Colonic mucosa (tissue), 4 donors: ENCODE results near the gene MIA3. TPM values are rescaled to one million over a fixed set of nuclear protein-coding genes. Genes with fewer than 3 reads are reported as not detected.

ENCODE experiments used
- DNase-seq: peaks from one replicate; pipeline ENCODE4 v3.0.0-alpha.2; 2020
- H3K27ac ChIP-seq: fragments of 200-600 bp; one replicate; pipeline ENCODE4 v1.8.0; 2021
- H3K27me3 ChIP-seq: fragments of 200-600 bp; one replicate; pipeline ENCODE4 v1.8.0; 2021
- H3K36me3 ChIP-seq: fragments of 200-600 bp; one replicate; pipeline ENCODE4 v1.8.0; 2021
- H3K4me1 ChIP-seq: fragments of 200-600 bp; one replicate; pipeline ENCODE4 v1.8.0; 2021; ENCODE audit warnings: mild to moderate bottlenecking
- H3K4me3 ChIP-seq: fragments of 200-600 bp; one replicate; pipeline ENCODE4 v1.8.0; 2021
- H3K9ac ChIP-seq, 2 donors: one replicate each; pipeline ENCODE4 v1.7.0; 2013; ENCODE audit warnings: control low read depth in 2 of 2, low read depth in 2 of 2, low read length in 2 of 2
- H3K9me3 ChIP-seq: fragments of 200-600 bp; one replicate; pipeline ENCODE4 v1.8.0; 2021
- intact Hi-C: fragments of 100-400 bp; cut with DNase I; formaldehyde crosslinking; loops from one replicate; pipeline ENCODE4 v1.14.1; 2022
- total RNA-seq, 2 donors: library from RNA; stranded (reverse); fragmentation: NEBNext Ultra II Directional in 1 of 2; extraction: Animal tissue kit (Norgen Biotek cat#: 25700) in 1 of 2; gene quantifications; one replicate each; pipeline ENCODE4 v1.2.1, GENCODE V29; 2021
- TF ChIP-seq, protein P1 (sequence below): fragments of 200-600 bp; IDR thresholded peaks from one replicate; pipeline ENCODE4 v1.8.0; 2022; ENCODE audit warnings: antibody characterized with exemption, mild to moderate bottlenecking
- donor health status: healthy.
- donor health status: DM: no; HTN: no; CAD: no.
- donor health status: DM: no; HTN: no; CAD: no.

The MIA3 gene, protein sequence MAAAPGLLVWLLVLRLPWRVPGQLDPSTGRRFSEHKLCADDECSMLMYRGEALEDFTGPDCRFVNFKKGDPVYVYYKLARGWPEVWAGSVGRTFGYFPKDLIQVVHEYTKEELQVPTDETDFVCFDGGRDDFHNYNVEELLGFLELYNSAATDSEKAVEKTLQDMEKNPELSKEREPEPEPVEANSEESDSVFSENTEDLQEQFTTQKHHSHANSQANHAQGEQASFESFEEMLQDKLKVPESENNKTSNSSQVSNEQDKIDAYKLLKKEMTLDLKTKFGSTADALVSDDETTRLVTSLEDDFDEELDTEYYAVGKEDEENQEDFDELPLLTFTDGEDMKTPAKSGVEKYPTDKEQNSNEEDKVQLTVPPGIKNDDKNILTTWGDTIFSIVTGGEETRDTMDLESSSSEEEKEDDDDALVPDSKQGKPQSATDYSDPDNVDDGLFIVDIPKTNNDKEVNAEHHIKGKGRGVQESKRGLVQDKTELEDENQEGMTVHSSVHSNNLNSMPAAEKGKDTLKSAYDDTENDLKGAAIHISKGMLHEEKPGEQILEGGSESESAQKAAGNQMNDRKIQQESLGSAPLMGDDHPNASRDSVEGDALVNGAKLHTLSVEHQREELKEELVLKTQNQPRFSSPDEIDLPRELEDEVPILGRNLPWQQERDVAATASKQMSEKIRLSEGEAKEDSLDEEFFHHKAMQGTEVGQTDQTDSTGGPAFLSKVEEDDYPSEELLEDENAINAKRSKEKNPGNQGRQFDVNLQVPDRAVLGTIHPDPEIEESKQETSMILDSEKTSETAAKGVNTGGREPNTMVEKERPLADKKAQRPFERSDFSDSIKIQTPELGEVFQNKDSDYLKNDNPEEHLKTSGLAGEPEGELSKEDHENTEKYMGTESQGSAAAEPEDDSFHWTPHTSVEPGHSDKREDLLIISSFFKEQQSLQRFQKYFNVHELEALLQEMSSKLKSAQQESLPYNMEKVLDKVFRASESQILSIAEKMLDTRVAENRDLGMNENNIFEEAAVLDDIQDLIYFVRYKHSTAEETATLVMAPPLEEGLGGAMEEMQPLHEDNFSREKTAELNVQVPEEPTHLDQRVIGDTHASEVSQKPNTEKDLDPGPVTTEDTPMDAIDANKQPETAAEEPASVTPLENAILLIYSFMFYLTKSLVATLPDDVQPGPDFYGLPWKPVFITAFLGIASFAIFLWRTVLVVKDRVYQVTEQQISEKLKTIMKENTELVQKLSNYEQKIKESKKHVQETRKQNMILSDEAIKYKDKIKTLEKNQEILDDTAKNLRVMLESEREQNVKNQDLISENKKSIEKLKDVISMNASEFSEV (N-terminal part only)
- total RNA-seq: 10 to 100 TPM; 63.5 to 92.4 TPM

DNA sequence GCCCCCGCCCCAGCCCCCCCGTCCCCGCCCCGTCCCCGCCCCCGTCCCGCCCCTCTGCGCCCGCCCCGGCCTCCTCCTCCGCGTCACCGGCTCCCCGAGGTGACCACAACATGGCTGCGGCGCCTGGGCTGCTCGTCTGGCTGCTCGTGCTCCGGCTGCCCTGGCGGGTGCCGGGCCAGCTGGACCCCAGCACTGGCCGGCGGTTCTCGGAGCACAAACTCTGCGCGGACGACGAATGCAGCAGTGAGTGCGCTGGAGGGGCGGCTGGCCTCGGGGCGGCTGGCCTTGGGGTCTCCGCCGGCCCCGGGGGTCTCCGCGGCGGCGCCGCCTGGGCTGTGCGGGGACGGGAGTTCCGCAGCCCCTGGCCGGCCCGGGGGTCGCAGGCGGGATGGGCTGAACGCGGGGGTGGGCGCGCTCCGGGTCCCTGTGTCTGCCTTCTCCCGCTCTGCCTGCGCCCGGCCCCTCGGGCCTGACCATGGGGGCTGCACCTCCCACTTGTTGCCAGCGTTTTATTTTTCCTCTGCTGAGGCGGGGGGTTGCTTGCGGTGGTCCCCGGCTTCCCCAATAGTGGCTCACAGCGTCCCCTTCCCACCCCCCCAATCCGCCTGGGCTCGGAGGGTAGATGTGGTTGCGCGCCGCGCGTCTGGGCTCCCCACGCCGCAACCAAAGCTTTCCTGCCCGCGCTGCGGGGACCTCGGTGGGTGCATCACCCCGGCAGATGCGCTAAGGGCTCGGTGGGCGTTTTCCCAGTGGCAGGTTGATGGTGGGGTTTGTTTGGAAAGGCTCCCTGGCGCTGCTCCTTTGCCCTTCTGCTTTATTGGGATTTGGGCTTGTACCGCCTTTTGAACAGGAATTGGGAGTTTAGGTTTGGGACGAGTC is at the start of gene MIA3:
Gene MIA3 (plus strand): TSS at position 97 of the 879 bp plus-strand sequence. CDS start 14 bp downstream, at position 111.
- Histone ChIP-seq H3K36me3 (no peaks in the 10 kb centered on the region), H3K4me1 (no peaks in the 10 kb centered on the region), H3K4me3 (peak within 1 kb of the TSS; percentile 95), H3K9ac (peak within 1 kb of the TSS; percentile 80 to 85), H3K27me3 (no peaks in the 10 kb centered on the region), H3K27ac (peak within 1 kb of the TSS; percentile 67), H3K9me3 (no peaks in the 10 kb centered on the region)
- TF ChIP-seq, protein P1, sequence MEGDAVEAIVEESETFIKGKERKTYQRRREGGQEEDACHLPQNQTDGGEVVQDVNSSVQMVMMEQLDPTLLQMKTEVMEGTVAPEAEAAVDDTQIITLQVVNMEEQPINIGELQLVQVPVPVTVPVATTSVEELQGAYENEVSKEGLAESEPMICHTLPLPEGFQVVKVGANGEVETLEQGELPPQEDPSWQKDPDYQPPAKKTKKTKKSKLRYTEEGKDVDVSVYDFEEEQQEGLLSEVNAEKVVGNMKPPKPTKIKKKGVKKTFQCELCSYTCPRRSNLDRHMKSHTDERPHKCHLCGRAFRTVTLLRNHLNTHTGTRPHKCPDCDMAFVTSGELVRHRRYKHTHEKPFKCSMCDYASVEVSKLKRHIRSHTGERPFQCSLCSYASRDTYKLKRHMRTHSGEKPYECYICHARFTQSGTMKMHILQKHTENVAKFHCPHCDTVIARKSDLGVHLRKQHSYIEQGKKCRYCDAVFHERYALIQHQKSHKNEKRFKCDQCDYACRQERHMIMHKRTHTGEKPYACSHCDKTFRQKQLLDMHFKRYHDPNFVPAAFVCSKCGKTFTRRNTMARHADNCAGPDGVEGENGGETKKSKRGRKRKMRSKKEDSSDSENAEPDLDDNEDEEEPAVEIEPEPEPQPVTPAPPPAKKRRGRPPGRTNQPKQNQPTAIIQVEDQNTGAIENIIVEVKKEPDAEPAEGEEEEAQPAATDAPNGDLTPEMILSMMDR: no peak
- DNase-seq: peak; percentile 84
- intact Hi-C loops: no loop called here

DNA sequence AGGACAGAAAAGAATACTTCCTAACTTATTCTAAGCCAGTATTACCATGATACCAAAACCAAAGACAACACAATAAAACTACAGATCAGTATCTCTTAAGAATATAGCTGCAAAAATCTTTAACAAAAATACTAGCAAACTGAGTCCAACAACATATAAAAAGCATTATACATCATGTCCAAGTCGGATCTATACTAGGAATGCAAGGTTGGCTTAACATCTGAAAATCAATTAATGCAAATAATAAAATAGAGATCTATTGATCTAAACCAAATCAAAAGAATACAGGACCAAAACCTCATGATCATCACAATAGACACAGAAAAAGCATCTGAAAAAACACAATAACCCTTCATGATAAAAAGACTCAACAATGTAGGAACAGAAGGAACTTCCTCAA is 47.1 kb upstream of the MIA3 start:
- H3K9me3 ChIP-seq: no peaks in the 10 kb centered on the region
- H3K36me3 ChIP-seq: no peaks in the 10 kb centered on the region
- intact Hi-C loops: no loop called here
- no peaks in the 10 kb centered on the region for H3K4me1 ChIP-seq
- no peak for DNase-seq
- no peak overlapping the region for H3K4me3 ChIP-seq
- TF ChIP-seq, protein P1: no peak
- no peaks in the 10 kb centered on the region for H3K27me3 ChIP-seq
- no peak overlapping the region for H3K27ac ChIP-seq
- no peak overlapping the region for H3K9ac ChIP-seq

DNA sequence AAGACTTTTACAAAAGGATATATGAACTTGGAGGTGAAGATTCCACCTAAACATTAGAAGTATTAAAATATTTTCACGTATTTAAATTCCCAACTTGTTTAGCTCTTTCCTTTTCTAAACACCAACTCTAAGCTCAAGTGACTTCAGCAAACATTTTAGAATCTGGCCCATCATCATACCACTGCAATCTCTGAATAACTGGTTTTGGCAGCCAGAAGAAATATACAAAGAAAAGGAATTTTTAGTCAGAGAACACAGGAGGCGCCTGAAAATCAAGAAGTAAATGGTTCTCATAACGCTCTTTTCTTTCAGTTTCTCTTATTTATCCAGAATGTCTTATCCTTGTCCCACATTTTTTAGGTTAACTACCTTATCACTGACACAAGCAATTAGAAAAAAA is 38.6 kb upstream of the MIA3 start:
- DNase-seq: no peak
- Histone ChIP-seq H3K27ac (no peak overlapping the region), H3K27me3 (no peaks in the 10 kb centered on the region), H3K9ac (no peak overlapping the region), H3K4me1 (no peaks in the 10 kb centered on the region), H3K4me3 (no peak overlapping the region), H3K36me3 (no peaks in the 10 kb centered on the region), H3K9me3 (no peaks in the 10 kb centered on the region)
- intact Hi-C loops: no loop called here
- TF ChIP-seq, protein P1: no peak

DNA sequence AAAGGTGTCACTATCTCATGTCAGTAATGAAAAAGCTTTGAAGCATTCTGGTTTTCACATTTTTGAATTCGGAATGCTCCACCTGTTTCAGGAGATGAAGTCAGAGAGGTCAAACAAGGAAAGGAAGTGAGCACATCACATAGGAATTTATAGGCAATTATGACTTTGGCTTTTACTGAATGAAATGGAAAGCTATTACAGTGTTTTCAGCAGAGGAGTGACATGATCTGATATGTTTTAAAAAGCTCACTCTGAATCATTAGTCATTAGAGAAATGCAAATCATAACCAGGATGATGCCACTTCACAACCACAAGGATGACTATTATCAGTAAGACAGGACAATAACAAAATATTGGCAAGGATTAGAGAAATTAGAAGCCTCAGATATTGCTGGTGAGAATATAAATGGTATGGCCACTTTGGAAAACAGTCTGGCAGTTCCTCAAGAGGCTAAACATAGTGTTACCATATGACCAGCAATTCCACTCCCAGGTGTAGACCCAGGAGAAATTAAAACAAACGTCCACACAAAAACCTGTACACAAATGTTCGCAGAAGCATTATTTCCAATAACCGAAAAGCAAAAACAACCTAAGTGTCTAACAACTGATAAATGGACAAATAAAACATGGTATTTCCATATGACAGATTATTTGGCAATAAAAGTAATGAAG is 35.7 kb upstream of the MIA3 start:
- Histone ChIP-seq H3K4me1 (no peaks in the 10 kb centered on the region), H3K9me3 (no peaks in the 10 kb centered on the region), H3K4me3 (no peak overlapping the region), H3K27me3 (no peaks in the 10 kb centered on the region), H3K36me3 (no peaks in the 10 kb centered on the region), H3K9ac (no peak overlapping the region), H3K27ac (no peak overlapping the region)
- TF ChIP-seq, protein P1: no peak
- intact Hi-C loops: loop anchor here (5.0 kb wide), 1 partner anchor 40 kb away; no protein-coding TSS in a partner anchor
- DNase-seq: no peak
